Hypothalamus (tissue), 51 donors: ENCODE data around the gene STUM.

ENCODE experiments used
- DNase-seq, 51 donors: peaks; one replicate each; lab custom pipeline; 2025; lab: John Stamatoyannopoulos, UW

Gene STUM

DNA sequence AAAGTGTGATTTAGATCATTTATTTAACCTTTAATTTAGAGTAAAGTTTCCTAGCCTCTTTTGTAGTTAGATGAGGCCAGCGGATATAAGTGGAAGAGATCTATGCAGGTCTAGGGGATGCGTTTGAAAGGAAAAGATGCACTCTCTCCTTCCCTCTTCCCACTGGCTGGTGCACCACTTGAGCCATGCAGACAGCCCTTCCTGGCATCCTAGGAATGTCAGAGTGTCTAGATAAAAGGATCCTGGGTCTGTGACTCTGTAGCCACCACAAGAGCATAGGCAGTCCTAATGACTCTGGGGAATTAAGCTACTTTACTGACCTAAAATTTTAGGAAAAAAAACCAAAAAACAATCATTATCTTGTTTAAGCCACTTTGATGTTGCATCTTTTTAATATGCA lies 16.0 kb upstream of the STUM start:
- DNase-seq, result no peak

DNA sequence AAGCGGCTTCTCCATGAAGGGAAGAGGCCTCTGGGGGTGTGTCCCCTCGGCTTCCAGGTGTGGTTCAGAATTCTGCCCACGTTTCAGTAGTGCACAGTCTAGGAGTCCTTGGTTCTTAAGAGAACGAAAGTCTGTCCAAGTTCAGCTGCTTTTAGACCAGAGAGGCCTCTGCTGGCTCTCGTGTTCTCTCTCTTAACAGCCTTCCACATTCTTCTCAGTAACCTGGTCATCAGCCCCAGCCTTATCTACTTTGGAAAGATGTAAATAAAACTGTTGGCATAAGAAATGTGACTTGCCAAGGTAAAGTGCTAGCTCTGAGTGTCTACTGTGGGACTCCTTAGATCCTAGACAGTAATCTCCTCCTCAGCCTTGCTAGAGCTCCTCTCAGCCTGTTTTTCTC lies 15.3 kb upstream of the STUM start:
- no peak for DNase-seq

DNA sequence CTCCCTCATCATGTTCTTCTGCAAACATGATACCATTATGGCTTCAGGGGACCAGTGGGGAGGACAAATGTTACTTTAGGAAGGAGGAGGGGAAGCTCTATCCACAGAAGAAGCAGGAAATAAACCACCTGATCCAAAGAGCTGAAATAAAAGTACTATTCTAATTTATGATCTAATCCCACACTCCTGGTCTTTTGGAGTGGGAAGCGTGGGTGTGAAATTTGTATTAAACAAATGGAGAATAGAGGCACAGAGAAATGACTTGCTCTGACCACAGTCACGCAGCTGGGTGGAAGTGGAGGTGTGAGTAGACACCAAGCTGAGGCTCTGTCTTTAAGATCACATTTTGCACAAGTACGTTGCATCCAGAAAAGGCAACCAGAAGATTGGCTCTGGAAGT lies 14.5 kb upstream of the STUM start:
- no peak for DNase-seq

- no peak for DNase-seq
Measured at GRCh38 chr1:226534645-226535044, 13.9 kb upstream of the STUM start.

DNA sequence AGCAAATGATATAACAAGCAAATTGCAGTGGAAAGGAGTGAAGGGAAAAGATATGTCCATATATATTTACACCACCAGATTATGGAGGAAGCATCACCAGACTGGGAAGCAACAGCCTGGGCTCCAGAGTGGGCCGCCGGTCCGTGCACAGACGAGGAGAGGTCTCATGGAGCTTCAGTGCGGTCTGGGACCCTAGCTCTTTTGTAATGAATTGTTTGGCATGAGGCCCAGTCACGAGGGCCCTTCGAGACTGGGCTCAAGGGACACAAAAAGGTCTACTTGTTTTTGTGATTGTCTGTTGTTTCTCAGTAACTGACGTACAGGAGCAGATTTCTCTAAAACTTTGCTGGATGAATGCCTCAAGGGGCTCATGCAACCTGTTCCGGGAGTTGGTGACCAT lies 12.9 kb upstream of the STUM start:
- DNase-seq, result no peak

- no peak for DNase-seq
Measured at GRCh38 chr1:226541231-226541630, 7.3 kb upstream of the STUM start.

GRCh38 chr1:226541631-226542622 lies 6.6 kb upstream of the STUM start:
- DNase-seq, result no peak

DNA sequence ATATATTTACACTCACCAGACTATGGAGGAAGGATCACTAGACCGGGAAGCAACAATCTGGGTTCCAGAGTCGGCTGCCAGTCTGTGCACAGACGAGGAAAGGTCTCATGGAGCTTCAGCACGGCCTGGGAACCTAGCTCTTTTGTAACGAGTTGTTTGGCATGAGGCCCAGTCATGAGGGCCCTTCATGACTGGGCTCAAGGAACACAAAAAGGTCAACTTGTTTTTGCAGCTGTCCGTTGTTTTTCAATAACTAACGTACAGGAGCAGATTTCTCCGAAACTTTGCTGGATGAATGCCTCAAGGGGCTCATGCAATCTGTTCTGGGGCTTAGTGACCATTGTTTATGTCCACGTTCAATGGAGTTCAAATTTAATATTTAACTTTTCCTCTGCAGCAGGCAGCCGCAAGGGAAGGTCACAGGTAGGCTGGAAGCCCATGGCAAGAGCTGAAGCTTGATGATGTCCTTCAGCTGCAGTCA lies 5.9 kb upstream of the STUM start:
- no peak for DNase-seq

DNA sequence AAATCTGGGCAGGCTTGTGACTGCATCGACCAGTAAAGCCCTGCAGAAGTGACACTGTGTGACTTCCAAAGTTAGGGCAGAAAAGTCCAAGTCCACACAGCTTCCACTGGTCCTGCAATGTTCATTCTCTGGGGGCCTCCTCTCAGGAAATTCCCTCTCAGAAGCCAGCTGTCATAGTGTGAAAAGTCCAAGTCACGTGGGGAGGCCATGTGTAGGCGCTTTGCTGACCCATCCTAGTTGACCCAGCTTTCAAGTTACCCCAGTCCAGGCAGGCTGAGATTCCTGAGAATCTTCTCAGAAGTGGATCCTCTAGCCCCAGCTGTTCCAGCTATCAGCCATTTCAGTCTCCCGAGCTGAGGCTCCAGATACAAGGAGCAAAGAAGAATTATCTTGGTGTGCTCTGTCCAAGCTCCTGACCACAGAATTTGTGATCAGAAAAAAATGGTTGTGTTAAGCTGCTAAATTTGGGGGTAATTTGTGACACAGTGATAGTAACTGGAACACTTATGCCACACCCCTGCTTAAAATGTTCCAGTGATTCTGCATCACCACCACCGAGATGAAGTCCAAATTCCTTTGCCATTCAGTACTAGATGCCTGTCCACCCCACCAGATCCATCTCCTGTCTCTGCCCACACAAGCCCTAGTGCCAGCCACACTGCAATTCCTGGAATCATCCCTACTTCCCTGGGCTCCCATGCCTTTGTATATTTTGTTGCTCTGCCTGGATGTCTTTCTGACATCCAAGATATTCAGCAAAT lies 2.5 kb upstream of the STUM start:
- DNase-seq, result no peak

- no peak for DNase-seq
Measured at GRCh38 chr1:226546926-226547325, 1.6 kb upstream of the STUM start.

DNA sequence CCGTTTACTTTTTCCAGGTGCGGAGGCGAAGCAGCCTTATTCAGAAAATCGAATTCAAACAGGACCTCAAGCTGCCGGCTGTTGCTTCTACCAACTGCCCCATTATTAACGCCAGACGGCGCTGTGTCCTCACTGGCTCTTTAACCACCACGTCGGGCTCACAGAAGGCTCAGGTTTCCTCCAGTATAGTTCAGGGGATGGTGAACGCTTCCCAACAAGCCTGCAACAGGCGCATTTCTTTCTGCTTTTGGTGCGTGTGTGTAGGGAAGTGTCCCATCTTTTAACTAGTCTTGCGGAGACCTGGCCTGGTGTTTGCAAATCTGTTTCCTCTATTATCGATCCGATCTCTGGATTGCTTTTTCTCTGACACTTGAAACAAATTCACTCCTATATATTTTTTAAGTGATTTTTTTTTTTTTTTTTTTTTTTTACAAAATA lies 791 bp upstream of the STUM start:
- DNase-seq, result peak in 39 of 51 donors; percentile 11 to 83 (median 64)

GRCh38 chr1:226549094-226549936 lies 751 bp downstream of the STUM start:
- DNase-seq, result peak in 1 of 51 donors; percentile 56

- peak in 41 of 51 donors; percentile 21 to 88 (median 59) for DNase-seq
Measured at GRCh38 chr1:226549937-226550671, 1.5 kb downstream of the STUM start.

- no peak for DNase-seq
Measured at GRCh38 chr1:226550672-226551041, 2.1 kb downstream of the STUM start.

DNA sequence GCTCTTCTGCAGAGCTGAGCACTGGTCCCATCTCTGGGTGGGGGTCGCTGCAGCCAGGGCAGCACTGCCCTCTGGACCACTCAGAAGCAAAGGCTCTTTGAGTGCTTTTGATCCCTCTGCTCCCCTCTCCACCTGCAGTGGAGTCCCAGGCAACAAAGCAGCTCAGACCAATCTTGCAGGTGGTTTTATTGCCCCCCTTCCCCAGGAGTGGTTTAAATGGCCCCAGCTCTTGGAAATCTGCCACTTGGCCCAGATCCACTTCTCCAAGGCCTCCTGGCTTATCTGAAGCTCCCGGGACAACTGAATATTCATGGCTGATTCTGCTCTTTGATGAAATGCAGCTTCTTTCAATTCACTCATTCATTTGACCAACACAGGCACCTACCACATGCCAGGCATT lies 2.7 kb downstream of the STUM start:
- DNase-seq, result peak in 5 of 51 donors; percentile 2 to 34 (median 21)

DNA sequence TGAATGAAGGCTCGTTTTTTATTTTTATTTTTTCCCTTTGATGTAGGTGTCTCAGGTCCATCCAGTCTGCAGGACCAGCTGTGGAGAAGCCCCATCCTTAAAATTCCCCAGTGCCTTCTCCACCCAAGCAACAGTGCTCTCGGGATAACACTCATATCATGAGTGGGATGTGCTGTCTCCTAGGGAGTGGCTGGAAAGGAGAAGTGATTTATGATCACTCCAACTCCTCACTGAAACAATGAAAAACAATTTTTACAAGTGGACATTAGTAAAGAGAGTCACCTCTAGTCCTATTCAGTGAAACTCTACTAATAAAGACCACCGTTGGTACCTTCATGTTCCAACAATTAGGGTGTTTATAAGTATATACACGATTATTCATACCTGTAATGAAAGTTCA lies 3.5 kb downstream of the STUM start:
- no peak for DNase-seq

- no peak for DNase-seq
Measured at GRCh38 chr1:226553266-226553923, 4.8 kb downstream of the STUM start.

DNA sequence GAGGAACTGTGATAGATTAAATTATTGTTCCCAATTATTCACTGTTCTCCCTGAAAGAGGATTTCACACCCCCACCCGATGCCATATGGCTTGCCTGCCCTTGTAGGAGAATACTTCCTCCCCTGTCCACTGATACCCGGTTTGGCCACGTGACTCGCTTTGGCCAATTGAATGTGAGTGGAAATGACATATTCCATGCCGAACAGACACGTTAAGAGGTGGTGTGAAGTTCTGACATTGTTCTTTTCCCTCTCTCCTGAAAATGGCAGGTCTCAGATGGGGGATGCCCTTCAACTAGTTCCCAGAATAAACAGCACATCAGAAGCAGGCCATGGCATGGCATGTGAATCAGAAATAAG lies 5.3 kb downstream of the STUM start:
- DNase-seq, result no peak

GRCh38 chr1:226555092-226555491 lies 6.5 kb downstream of the STUM start:
- no peak for DNase-seq
